Fibroblast of skin of right biceps (primary cell): ENCODE data around the gene IL12A.

Experiments used
- DNase-seq: peaks from one replicate; pipeline ENCODE4 v3.0.0-alpha.2; 2013

The IL12A gene

DNA sequence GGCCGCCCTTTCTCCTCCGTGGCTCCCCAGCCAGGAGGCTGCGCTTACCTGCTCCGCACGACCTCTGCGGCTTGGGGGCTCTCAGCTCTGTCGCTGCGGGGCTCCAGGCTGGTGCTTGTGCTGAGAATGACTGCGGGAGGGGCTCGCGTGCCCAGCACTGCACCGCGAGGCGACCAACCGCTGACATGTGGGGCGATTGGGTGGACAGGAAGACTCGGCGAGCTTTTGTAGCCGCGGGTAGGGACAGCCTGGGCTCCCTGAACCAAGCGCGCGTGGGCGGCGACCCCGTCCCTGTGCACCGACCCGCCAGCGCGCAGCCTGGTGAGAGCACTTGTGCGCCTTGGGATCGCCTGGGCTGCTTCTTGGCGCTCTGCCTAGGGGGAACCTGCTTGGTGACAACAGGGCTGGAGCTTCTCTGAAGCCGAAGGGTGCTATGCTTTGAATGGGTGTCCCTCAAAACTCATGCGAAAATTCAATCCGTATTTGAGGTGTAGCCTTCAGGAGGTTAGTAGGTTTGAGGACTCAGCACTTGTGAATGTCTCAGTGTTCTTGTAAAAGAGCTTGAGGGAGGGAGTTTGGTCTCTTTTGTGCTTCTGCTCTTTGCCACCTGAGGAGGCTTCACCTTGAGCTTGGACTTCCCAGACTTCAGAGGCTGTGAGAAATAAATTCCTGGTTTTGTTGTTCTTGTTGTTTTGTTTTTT is 50.4 kb downstream of the IL12A start:
- DNase-seq = peak; percentile 6

DNA sequence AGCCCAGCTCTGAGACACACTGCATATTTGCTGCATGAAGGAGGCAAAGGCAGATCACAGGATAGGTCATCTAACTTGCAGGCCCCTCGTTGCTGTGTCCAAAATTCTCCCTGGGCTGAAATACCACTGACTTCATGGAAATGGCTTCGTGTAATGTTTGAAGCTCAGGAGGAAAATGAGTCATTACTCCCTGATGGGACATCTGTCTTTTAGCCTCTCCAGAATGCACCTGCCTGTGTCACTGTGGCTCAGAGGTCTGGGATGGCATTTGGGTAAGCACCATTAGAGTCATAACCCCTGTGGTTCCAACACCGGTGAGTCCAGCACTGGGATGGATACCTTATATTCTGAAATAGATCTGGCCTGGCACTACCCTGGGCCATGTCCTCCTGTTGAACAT is 51.5 kb downstream of the IL12A start:
- DNase-seq = no peak

DNA sequence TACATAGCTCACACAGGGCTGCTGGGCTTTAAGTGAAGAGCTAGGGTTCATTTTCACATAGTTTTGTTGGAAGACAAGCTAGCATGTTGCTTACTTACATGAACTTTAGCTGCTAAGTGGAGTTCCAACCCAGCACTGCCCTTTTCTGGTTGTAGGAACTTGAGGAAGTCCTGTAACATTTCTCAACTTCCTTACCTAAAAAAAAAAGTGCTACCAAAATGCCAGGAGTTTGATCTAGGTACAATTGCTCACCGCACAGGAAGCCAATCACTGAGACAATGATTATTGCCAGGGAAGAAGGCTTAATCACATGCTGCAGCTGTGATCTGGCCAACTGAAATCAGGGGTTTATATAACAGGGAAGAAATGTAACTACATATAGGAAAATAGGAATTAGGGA is 52.8 kb downstream of the IL12A start:
- no peak for DNase-seq

DNA sequence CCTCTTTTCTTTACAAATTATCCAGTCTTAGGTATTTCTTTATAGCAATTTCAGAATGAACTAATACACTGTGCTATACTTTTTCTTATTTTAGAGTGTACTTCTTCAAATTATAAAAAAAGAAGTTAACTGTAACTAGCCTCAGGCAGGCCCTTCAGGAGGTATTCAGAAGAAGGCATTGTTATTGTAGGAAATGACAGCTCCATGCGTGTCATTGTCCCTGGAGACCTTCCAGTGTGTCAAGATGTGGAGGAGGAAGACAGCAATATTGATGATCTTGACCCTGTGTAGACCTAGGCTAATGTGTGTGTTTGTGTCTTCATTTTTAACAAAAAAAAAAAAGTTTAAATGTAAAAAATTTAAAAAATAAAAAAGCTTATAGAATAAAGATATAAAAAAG is 55.5 kb downstream of the IL12A start:
- no peak for DNase-seq
